Osteocyte (in vitro differentiated cells): Measurements from ENCODE around the gene HSBP1. TPM values are rescaled to one million over a fixed set of nuclear protein-coding genes. Genes with fewer than 3 reads are reported as not detected.

Experiments
- DNase-seq: peaks from one replicate; pipeline ENCODE4 v3.0.0; 2021; ENCODE audit warnings: mixed read lengths; ENCODE audit not compliant: unreplicated experiment; ENCODE audit errors: extremely low spot score
- H3K27ac Mint-ChIP-seq: one replicate; pipeline ENCODE4 v1.8.0; 2021; ENCODE audit warnings: mild to moderate bottlenecking, mixed read lengths; ENCODE audit not compliant: unreplicated experiment
- H3K27me3 Mint-ChIP-seq: one replicate; pipeline ENCODE4 v1.8.0; 2021; ENCODE audit warnings: mixed read lengths; ENCODE audit not compliant: unreplicated experiment
- H3K36me3 Mint-ChIP-seq: one replicate; pipeline ENCODE4 v1.8.0; 2021; ENCODE audit warnings: mixed read lengths; ENCODE audit not compliant: unreplicated experiment
- H3K4me1 Mint-ChIP-seq: one replicate; pipeline ENCODE4 v1.8.0; 2021; ENCODE audit warnings: mixed read lengths; ENCODE audit not compliant: unreplicated experiment
- H3K4me3 Mint-ChIP-seq: one replicate; pipeline ENCODE4 v1.8.0; 2021; ENCODE audit warnings: mild to moderate bottlenecking, moderate library complexity, mixed read lengths; ENCODE audit not compliant: unreplicated experiment
- H3K9me3 Mint-ChIP-seq: one replicate; pipeline ENCODE4 v1.8.0; 2021; ENCODE audit warnings: mixed read lengths; ENCODE audit not compliant: unreplicated experiment
- CTCF ChIP-seq: fragments of 200-600 bp; sonication (generic); IDR thresholded peaks from 2 replicates; pipeline ENCODE4 v1.5.0; 2021; ENCODE audit warnings: antibody characterized with exemption, mild to moderate bottlenecking, moderate library complexity
- total RNA-seq: library from RNA; stranded (reverse); gene quantifications from 2 replicates; pipeline ENCODE4 v1.2.1, GENCODE V29; 2021

Gene HSBP1
- total RNA-seq, 1 donor from 2014 or later = 96.9 TPM

GRCh38 chr16:83769397-83770008, 38.3 kb upstream of the HSBP1 start:
- H3K9me3 Mint-ChIP-seq = no peaks in the 10 kb centered on the region
- H3K4me1 Mint-ChIP-seq = no peaks in the 10 kb centered on the region
- H3K36me3 Mint-ChIP-seq = no peaks in the 10 kb centered on the region
- no peaks in the 10 kb centered on the region for H3K27me3 Mint-ChIP-seq
- TF ChIP-seq CTCF = no peak
- DNase-seq = no peak
- no peak overlapping the region for H3K27ac Mint-ChIP-seq
- no peak overlapping the region for H3K4me3 Mint-ChIP-seq

DNA sequence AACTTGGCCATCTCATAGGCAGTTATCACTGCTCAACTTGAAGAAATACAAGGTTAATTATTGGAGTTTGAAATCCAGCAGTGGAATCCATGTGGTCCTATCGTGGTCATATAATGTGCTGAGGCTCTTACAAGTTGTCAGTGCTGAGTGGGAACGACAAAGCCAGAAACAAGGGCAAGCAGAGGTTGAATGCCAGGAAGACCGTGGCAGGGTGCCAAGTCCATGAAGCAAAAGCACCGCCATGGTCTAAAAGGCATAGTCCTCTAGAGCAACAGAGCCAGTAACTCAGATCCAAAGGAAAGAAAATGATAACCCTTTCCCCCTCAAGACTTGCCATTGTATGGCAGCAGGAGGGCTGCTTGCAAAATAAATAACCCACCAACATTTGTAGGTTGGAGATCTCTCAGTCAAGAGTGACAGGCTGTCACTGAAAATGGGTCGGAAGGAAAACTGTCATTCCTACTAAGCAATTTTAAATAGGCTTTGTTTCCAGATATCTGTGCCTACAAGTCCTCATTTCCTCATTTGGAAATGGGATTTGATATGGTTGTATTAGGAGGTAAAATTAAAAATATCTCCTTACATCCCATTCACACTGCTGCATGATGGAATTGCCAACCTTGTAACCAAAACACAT, 36.4 kb upstream of the HSBP1 start:
- no peak for TF ChIP-seq CTCF
- DNase-seq = no peak
- Mint-ChIP-seq H3K4me1 (no peaks in the 10 kb centered on the region), H3K27me3 (no peaks in the 10 kb centered on the region), H3K9me3 (no peaks in the 10 kb centered on the region), H3K36me3 (no peaks in the 10 kb centered on the region), H3K4me3 (no peak overlapping the region), H3K27ac (no peak overlapping the region)

DNA sequence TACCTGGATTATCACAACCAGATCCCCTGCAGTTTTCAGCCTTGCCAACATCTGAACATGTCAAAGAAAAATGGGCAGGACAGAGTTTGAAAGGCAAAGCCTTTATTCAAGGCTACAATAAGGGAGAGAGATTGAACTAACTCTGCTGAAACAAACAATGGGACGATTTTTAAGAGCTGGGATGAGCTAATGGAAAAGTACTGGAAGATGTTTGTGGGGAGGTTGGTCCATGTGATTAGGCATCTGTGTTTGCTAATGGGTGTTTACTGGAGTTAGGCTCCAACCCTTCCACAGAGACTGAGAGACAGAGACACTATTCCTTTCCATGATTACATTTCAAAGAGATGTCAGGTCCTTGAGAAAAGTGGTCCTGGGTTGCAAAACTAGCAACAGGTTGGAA, 35.0 kb upstream of the HSBP1 start:
- Mint-ChIP-seq H3K36me3 (no peaks in the 10 kb centered on the region), H3K27ac (no peak overlapping the region), H3K27me3 (no peaks in the 10 kb centered on the region), H3K4me1 (no peaks in the 10 kb centered on the region), H3K4me3 (no peak overlapping the region), H3K9me3 (no peaks in the 10 kb centered on the region)
- no peak for DNase-seq
- TF ChIP-seq CTCF = no peak

GRCh38 chr16:83774066-83774465, 33.7 kb upstream of the HSBP1 start:
- H3K4me3 Mint-ChIP-seq = no peak overlapping the region
- H3K27me3 Mint-ChIP-seq = no peaks in the 10 kb centered on the region
- no peak for TF ChIP-seq CTCF
- no peaks in the 10 kb centered on the region for H3K9me3 Mint-ChIP-seq
- no peaks in the 10 kb centered on the region for H3K4me1 Mint-ChIP-seq
- H3K36me3 Mint-ChIP-seq = no peaks in the 10 kb centered on the region
- no peak for DNase-seq
- no peak overlapping the region for H3K27ac Mint-ChIP-seq

DNA sequence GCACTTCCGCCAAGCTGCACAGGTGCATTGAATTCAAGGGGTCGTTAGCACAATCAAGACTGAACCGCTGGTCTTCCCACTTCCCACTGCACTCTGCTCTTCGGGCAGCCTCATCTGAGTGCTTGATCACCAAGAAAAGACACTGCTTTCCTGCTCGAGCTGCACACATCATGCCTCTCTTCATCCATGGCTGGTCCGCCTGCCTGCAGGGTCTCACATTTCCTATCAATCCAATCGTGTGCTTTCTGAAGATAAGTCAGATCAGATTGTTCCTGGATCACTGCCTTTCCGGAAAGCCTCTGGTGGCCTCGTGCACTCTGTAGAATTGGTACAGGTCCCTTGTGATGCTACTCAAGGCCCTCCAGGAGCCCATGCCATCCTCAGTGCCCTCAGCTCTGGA, 30.8 kb upstream of the HSBP1 start:
- H3K27me3 Mint-ChIP-seq = no peaks in the 10 kb centered on the region
- H3K36me3 Mint-ChIP-seq = no peaks in the 10 kb centered on the region
- no peaks in the 10 kb centered on the region for H3K9me3 Mint-ChIP-seq
- TF ChIP-seq CTCF = no peak
- no peak for DNase-seq
- H3K4me3 Mint-ChIP-seq = no peak overlapping the region
- no peak overlapping the region for H3K27ac Mint-ChIP-seq
- peaks cover 6% of the 10 kb centered on the region for H3K4me1 Mint-ChIP-seq
